HG02610 (cell line): ENCODE measurements around the gene CS.
A peak's percentile ranks its signal among the peaks of the same experiment; 100 is the strongest.
"Not testable (repeated sequence)": the region's sequence is repeated elsewhere in the genome, so short reads cannot be mapped to it uniquely, and the experiment has no call there.

Experiments used
- ATAC-seq: cut with Tn5 transposase; IDR thresholded peaks from one replicate; pipeline ENCODE4 v1.9.1; 2021; ENCODE audit warnings: mild to moderate bottlenecking, moderate library complexity; ENCODE audit not compliant: unreplicated experiment

The CS gene

GRCh38 chr12:56299853-56300643 is at the start of gene CS:
Gene CS (minus strand): TSS chr12:56300330. CDS start chr12:56300201, 129 bp downstream.
- peak; percentile 94 for ATAC-seq

GRCh38 chr12:56348776-56349175 is 48.6 kb upstream of the CS start:
- ATAC-seq, result no peak

- ATAC-seq, result not testable (repeated sequence)
Observed at GRCh38 chr12:56347255-56347654, 47.1 kb upstream of the CS start.

GRCh38 chr12:56346675-56347074 is 46.5 kb upstream of the CS start:
- no peak for ATAC-seq

- ATAC-seq, result not testable (repeated sequence)
Observed at GRCh38 chr12:56342290-56342689, 42.2 kb upstream of the CS start.

GRCh38 chr12:56341616-56342015 is 41.5 kb upstream of the CS start:
- no peak for ATAC-seq

- ATAC-seq, result no peak
Observed at GRCh38 chr12:56339158-56339422, 39.0 kb upstream of the CS start.

- peak; percentile 48 for ATAC-seq
Observed at GRCh38 chr12:56338308-56339157, 38.4 kb upstream of the CS start, which contains the start of gene IL23A. Gene IL23A (plus strand): TSS chr12:56338884. CDS start chr12:56339045, 161 bp downstream.

- ATAC-seq, result no peak
Observed at GRCh38 chr12:56337753-56338251, 37.7 kb upstream of the CS start.

- ATAC-seq, result no peak
Observed at GRCh38 chr12:56336361-56337167, 36.4 kb upstream of the CS start.

- not testable (repeated sequence) for ATAC-seq
Observed at GRCh38 chr12:56335527-56335926, 35.4 kb upstream of the CS start.

GRCh38 chr12:56334490-56334793 is 34.3 kb upstream of the CS start:
- ATAC-seq, result no peak

- ATAC-seq, result peak; percentile 89
Observed at GRCh38 chr12:56333679-56334489, 33.8 kb upstream of the CS start, which contains the start of gene PAN2. Gene PAN2 (minus strand): TSS chr12:56334000. CDS start chr12:56333094, 906 bp downstream.

- no peak for ATAC-seq
Observed at GRCh38 chr12:56333197-56333678, 33.1 kb upstream of the CS start.

GRCh38 chr12:56332512-56333196 is 32.5 kb upstream of the CS start:
- ATAC-seq, result no peak

GRCh38 chr12:56330936-56331490 is 30.9 kb upstream of the CS start:
- no peak for ATAC-seq

- no peak for ATAC-seq
Observed at GRCh38 chr12:56326533-56326932, 26.4 kb upstream of the CS start.

- ATAC-seq, result no peak
Observed at GRCh38 chr12:56326126-56326525, 26.0 kb upstream of the CS start.

- no peak for ATAC-seq
Observed at GRCh38 chr12:56324206-56324605, 24.1 kb upstream of the CS start.
